H9 (cell line): ENCODE data around the gene TENM4. TPM values are rescaled to one million over a fixed set of nuclear protein-coding genes. Genes with fewer than 3 reads are reported as not detected.

Experiments
- DNase-seq: peaks from one replicate; pipeline ENCODE4 v3.0.0-alpha.2; 2017
- H2AFZ ChIP-seq: one replicate; pipeline ENCODE4 v1.6.1; 2013; ENCODE audit warnings: mild to moderate bottlenecking, low read length, control low read depth, moderate library complexity
- H2AK5ac ChIP-seq: 2 replicates; pipeline ENCODE4 v1.6.1; 2013; ENCODE audit warnings: low read length, control low read depth, mixed read lengths; ENCODE audit not compliant: insufficient read length
- H2BK120ac ChIP-seq: one replicate; pipeline ENCODE4 v1.6.1; 2013; ENCODE audit warnings: low read depth, mild to moderate bottlenecking, low read length, control low read depth, inconsistent platforms; ENCODE audit not compliant: poor library complexity, severe bottlenecking
- H2BK12ac ChIP-seq: 2 replicates; pipeline ENCODE4 v1.6.1; 2013; ENCODE audit warnings: low read length, control low read depth, mixed read lengths, low read depth; ENCODE audit not compliant: insufficient read length
- H2BK15ac ChIP-seq: 2 replicates; pipeline ENCODE4 v1.6.1; 2013; ENCODE audit warnings: low read depth, low read length, control low read depth
- H2BK20ac ChIP-seq: one replicate; pipeline ENCODE4 v1.6.1; 2013; ENCODE audit warnings: low read depth, mild to moderate bottlenecking, low read length, control low read depth, inconsistent platforms; ENCODE audit not compliant: poor library complexity, severe bottlenecking
- H2BK5ac ChIP-seq: 2 replicates; pipeline ENCODE4 v1.6.1; 2013; ENCODE audit warnings: low read length, control low read depth, mixed read lengths; ENCODE audit not compliant: insufficient read length
- H3K14ac ChIP-seq: 2 replicates; pipeline ENCODE4 v1.6.1; 2013; ENCODE audit warnings: low read length, control low read depth; ENCODE audit not compliant: insufficient read depth
- H3K18ac ChIP-seq: 2 replicates; pipeline ENCODE4 v1.6.1; 2013; ENCODE audit warnings: low read depth, mild to moderate bottlenecking, mixed read lengths, low read length, control low read depth; ENCODE audit not compliant: insufficient read length
- H3K23ac ChIP-seq: 2 replicates; pipeline ENCODE4 v1.6.1; 2013; ENCODE audit warnings: low read length, control low read depth, mixed read lengths, low read depth; ENCODE audit not compliant: insufficient read length
- H3K23me2 ChIP-seq: 2 replicates; pipeline ENCODE4 v1.6.1; 2013; ENCODE audit warnings: low read depth, mild to moderate bottlenecking, mixed read lengths, low read length, control low read depth; ENCODE audit not compliant: insufficient read length, poor library complexity, severe bottlenecking
- H3K27ac ChIP-seq: 2 replicates; pipeline ENCODE4 v1.5.1; 2013; ENCODE audit warnings: low read length, control low read depth, mixed read lengths, low read depth; ENCODE audit not compliant: insufficient read length
- H3K27me3 ChIP-seq: 2 replicates; pipeline ENCODE4 v1.6.1; 2013; ENCODE audit warnings: low read length, control low read depth, inconsistent platforms; ENCODE audit not compliant: insufficient read depth
- H3K4ac ChIP-seq: 2 replicates; pipeline ENCODE4 v1.6.1; 2013; ENCODE audit warnings: low read depth, mild to moderate bottlenecking, control low read depth, inconsistent platforms, low read length, moderate library complexity
- H3K4me1 ChIP-seq: 2 replicates; pipeline ENCODE4 v1.6.1; 2013; ENCODE audit warnings: low read length, control low read depth, inconsistent platforms; ENCODE audit not compliant: insufficient read depth
- H3K4me2 ChIP-seq: 2 replicates; pipeline ENCODE4 v1.6.1; 2013; ENCODE audit warnings: low read length, control low read depth, mixed read lengths; ENCODE audit not compliant: insufficient read length, insufficient read depth
- H3K56ac ChIP-seq: 2 replicates; pipeline ENCODE4 v1.6.1; 2013; ENCODE audit warnings: low read depth, mild to moderate bottlenecking, mixed read lengths, low read length, control low read depth; ENCODE audit not compliant: insufficient read length
- H3K79me1 ChIP-seq: 2 replicates; pipeline ENCODE4 v1.6.1; 2013; ENCODE audit warnings: low read depth, mild to moderate bottlenecking, moderate library complexity, low read length, control low read depth, inconsistent platforms; ENCODE audit not compliant: insufficient read depth, poor library complexity, severe bottlenecking
- H3K79me2 ChIP-seq: 2 replicates; pipeline ENCODE4 v1.6.1; 2013; ENCODE audit warnings: low read length, control low read depth, inconsistent platforms; ENCODE audit not compliant: insufficient read depth
- H3K9ac ChIP-seq: 2 replicates; pipeline ENCODE4 v1.6.1; 2013; ENCODE audit warnings: low read length, control low read depth, mixed read lengths; ENCODE audit not compliant: insufficient read length; ENCODE audit errors: extremely low read depth
- H3K9me3 ChIP-seq: one replicate; pipeline ENCODE4 v1.6.1; 2013; ENCODE audit warnings: low read depth, low read length, inconsistent platforms; ENCODE audit not compliant: control insufficient read depth
- H3T11ph ChIP-seq: one replicate; pipeline ENCODE4 v1.6.1; 2013; ENCODE audit warnings: mild to moderate bottlenecking, low read length, control low read depth, inconsistent platforms
- H4K20me1 ChIP-seq: one replicate; pipeline ENCODE4 v1.6.1; 2013; ENCODE audit not compliant: control insufficient read depth, insufficient read length, insufficient read depth
- H4K5ac ChIP-seq: 2 replicates; pipeline ENCODE4 v1.6.1; 2013; ENCODE audit warnings: low read depth, mild to moderate bottlenecking, mixed read lengths, low read length, control low read depth; ENCODE audit not compliant: insufficient read length
- H4K8ac ChIP-seq: replicated peaks from 2 replicates; pipeline ENCODE4 v1.6.1; 2013; ENCODE audit warnings: low read length, control low read depth, mixed read lengths, low read depth; ENCODE audit not compliant: insufficient read length
- H4K91ac ChIP-seq: 2 replicates; pipeline ENCODE4 v1.6.1; 2013; ENCODE audit warnings: low read depth, mild to moderate bottlenecking, moderate library complexity, mixed read lengths, low read length, control low read depth; ENCODE audit not compliant: insufficient read length
- H3K27ac Mint-ChIP-seq, 3 experiments: 2 replicates in 2 of 3; 3 replicates in 1 of 3; pipeline ENCODE4 v1.8.0; 2020 to 2021; ENCODE audit warnings: mixed read lengths in 3 of 3, mild to moderate bottlenecking in 1 of 3, moderate library complexity in 1 of 3
- H3K27me3 Mint-ChIP-seq: 2 replicates; pipeline ENCODE4 v1.8.0; 2021; ENCODE audit warnings: low read depth, mild to moderate bottlenecking, moderate library complexity, mixed read lengths
- H3K36me3 Mint-ChIP-seq, 3 experiments: 2 replicates in 2 of 3; 3 replicates in 1 of 3; pipeline ENCODE4 v1.8.0; 2020 to 2021; ENCODE audit warnings: low read depth in 3 of 3, mixed read lengths in 3 of 3; ENCODE audit not compliant: insufficient read depth in 1 of 3
- H3K4me1 Mint-ChIP-seq, 2 experiments: 2 replicates each; pipeline ENCODE4 v1.8.0; 2020; ENCODE audit warnings: mixed read lengths in 2 of 2
- H3K4me3 Mint-ChIP-seq, 2 experiments: 2 replicates in 1 of 2; 3 replicates in 1 of 2; pipeline ENCODE4 v1.8.0; 2020 to 2021; ENCODE audit warnings: mild to moderate bottlenecking in 2 of 2, mixed read lengths in 2 of 2, moderate library complexity in 1 of 2
- H3K9me3 Mint-ChIP-seq, 2 experiments: 2 replicates in 1 of 2; 3 replicates in 1 of 2; pipeline ENCODE4 v1.8.0; 2020; ENCODE audit warnings: mild to moderate bottlenecking in 2 of 2, mixed read lengths in 2 of 2, moderate library complexity in 1 of 2
- CTCF ChIP-seq: fragments of 200-600 bp; sonication (generic); conservative IDR thresholded peaks from 3 replicates; pipeline ENCODE4 v1.8.0; 2021; ENCODE audit warnings: antibody characterized with exemption, mild to moderate bottlenecking
- WGBS: extraction: QIAGEN DNeasy Blood & Tissue Kit; methylation state at CpG from one replicate; pipeline ENCODE4 v1.1.7; 2013; ENCODE audit warnings: missing lambda C conversion rate, low lambda C conversion rate, mixed read lengths; ENCODE audit not compliant: insufficient read length; ENCODE audit errors: extremely low coverage; 5-methylcytosine and 5-hydroxymethylcytosine counted together
- total RNA-seq: library from RNA; stranded (reverse); gene quantifications from 2 replicates; pipeline ENCODE4 v1.2.1, GENCODE V29; 2021

Gene TENM4
- total RNA-seq, 1 experiment from 2014 or later = 4.6 TPM

- H3K27me3 Mint-ChIP-seq = no peaks in the 10 kb centered on the region
- H2BK5ac ChIP-seq = no peak overlapping the region
Measured at GRCh38 chr11:79265756-79266322, 175.0 kb downstream of the TENM4 start.

More at GRCh38 chr11:79265756-79266322, 175.0 kb downstream of the TENM4 start:
- Histone ChIP-seq H3K9me3 (no peaks in the 10 kb centered on the region), H2AFZ (no peak overlapping the region), H3K79me2 (no peaks in the 10 kb centered on the region), H3K4me2 (no peak overlapping the region), H4K91ac (no peak overlapping the region), H3K27me3 (no peaks in the 10 kb centered on the region), H3T11ph (no peak overlapping the region), H2BK15ac (no peak overlapping the region), H2BK20ac (no peak overlapping the region), H3K79me1 (no peaks in the 10 kb centered on the region), H2BK120ac (no peak overlapping the region), H2BK12ac (no peak overlapping the region), H2AK5ac (no peak overlapping the region), H3K23ac (no peak overlapping the region), H3K9ac (no peak overlapping the region), H3K23me2 (no peaks in the 10 kb centered on the region), H3K14ac (no peak overlapping the region), H3K4ac (no peak overlapping the region), H3K27ac (no peak overlapping the region), H3K18ac (no peak overlapping the region), H3K4me1 (peaks cover 3% of the 10 kb centered on the region), H4K5ac (no peak overlapping the region), H4K20me1 (no peaks in the 10 kb centered on the region), H3K56ac (no peak overlapping the region), H4K8ac (no peak overlapping the region)
- Mint-ChIP-seq H3K36me3 (no peaks in the 10 kb centered on the region), H3K9me3 (no peaks in the 10 kb centered on the region; a peak in 1 of 5 replicates), H3K4me1 (peaks cover 22 to 33% of the 10 kb centered on the region in 2 experiments), H3K4me3 (no peak overlapping the region), H3K27ac (no peak overlapping the region)
- no CpG with 5 or more reads among the region's 4 CpGs for WGBS
- no peak for TF ChIP-seq CTCF
- DNase-seq = no peak
